ENCODE data around the gene IPPK.

GRCh38 chr9:92656537-92656925, 13.4 kb downstream of the IPPK start:
- TF ChIP-seq POLR2A (IDR thresholded peaks at IDR 0.05): no peak
- TF ChIP-seq, protein P1, sequence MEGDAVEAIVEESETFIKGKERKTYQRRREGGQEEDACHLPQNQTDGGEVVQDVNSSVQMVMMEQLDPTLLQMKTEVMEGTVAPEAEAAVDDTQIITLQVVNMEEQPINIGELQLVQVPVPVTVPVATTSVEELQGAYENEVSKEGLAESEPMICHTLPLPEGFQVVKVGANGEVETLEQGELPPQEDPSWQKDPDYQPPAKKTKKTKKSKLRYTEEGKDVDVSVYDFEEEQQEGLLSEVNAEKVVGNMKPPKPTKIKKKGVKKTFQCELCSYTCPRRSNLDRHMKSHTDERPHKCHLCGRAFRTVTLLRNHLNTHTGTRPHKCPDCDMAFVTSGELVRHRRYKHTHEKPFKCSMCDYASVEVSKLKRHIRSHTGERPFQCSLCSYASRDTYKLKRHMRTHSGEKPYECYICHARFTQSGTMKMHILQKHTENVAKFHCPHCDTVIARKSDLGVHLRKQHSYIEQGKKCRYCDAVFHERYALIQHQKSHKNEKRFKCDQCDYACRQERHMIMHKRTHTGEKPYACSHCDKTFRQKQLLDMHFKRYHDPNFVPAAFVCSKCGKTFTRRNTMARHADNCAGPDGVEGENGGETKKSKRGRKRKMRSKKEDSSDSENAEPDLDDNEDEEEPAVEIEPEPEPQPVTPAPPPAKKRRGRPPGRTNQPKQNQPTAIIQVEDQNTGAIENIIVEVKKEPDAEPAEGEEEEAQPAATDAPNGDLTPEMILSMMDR (IDR thresholded peaks at IDR 0.05): no peak

Data from testis (tissue), 2 donors.